Gastrocnemius medialis (tissue), 4 donors: ENCODE results near the gene SNAPC2.

Source experiments
- CTCF ChIP-seq, 5 experiments: fragments of 450-650 bp in 3 of 5; fragments of 200-600 bp in 2 of 5; sonication (generic) in 2 of 5; IDR thresholded peaks in 4 of 5; conservative IDR thresholded peaks in 1 of 5; 1 replicate in 4 of 5; 2 replicates in 1 of 5; pipeline ENCODE4 v1.5.1; 2016 to 2019; ENCODE audit warnings: antibody characterized with exemption in 5 of 5, mild to moderate bottlenecking in 3 of 5, moderate library complexity in 3 of 5
- POLR2A ChIP-seq, 2 donors: fragments of 450-650 bp; IDR thresholded peaks; one replicate each; pipeline ENCODE4 v1.6.1; 2017; ENCODE audit warnings: antibody characterized with exemption in 2 of 2, mild to moderate bottlenecking in 2 of 2, moderate library complexity in 2 of 2

- TF ChIP-seq CTCF (IDR thresholded peaks at IDR 0.05 in 4 of 5, conservative IDR thresholded peaks at IDR 0.05 in 1 of 5) = no peak
- TF ChIP-seq POLR2A (IDR thresholded peaks at IDR 0.05) = no peak
Observed at GRCh38 chr19:7923295-7924191, 3.4 kb downstream of the SNAPC2 start.
